Measurements from ENCODE around the gene SYN1.

The SYN1 gene

DNA sequence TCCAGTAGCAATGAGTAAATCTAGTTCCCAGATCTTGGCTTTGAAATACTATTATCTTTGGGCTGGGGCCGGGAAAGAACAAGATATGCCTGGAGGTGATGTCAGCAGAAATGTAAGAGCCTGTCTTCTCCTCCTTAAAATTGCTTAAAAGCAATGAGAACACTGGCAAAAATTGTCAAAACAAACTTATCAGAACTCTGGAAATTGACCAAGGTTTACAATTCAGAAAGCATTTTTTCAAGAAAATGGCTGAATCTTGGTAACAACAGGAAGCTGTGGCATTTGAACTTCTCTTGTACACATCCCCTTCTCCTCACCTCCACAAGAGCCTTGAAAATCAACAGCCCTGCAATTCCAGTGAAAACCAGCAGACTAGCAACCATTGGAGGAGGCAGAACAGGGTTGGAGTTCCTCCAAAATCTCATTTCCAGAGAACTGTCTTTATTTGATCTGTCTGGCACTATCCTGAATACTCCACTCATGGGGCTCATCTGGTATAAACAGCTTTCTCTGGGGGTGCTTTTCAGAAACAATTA is 23.9 kb downstream of the SYN1 start:
- DNase-seq (ENCODE audit: low spot score): no peak

- DNase-seq (ENCODE audit: low spot score): no peak
Measured at GRCh38 chrX:47593522-47593921, 26.1 kb downstream of the SYN1 start.

DNA sequence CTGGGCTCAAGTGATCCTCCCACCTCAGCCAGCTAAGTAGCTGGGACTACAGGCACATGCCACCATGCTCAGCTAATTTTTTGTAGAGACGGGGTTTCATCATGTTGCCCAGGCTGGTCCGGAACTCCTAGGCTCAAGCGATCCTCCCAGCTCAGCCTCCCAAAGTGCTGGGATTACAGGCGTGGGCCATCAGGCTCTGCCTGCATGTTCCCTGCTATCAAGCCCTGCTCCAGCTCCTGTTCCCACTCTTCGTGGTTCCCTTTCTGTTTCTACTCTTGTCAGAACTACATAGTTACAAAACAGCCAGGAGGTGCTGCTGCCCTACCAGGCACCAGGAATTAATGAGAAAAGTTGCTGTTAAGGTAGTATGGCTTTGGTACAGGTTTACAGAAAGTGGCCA is 28.7 kb downstream of the SYN1 start:
- DNase-seq (ENCODE audit: low spot score): no peak

GRCh38 chrX:47587906-47588735 is 31.5 kb downstream of the SYN1 start:
- DNase-seq (ENCODE audit: low spot score): no peak

DNA sequence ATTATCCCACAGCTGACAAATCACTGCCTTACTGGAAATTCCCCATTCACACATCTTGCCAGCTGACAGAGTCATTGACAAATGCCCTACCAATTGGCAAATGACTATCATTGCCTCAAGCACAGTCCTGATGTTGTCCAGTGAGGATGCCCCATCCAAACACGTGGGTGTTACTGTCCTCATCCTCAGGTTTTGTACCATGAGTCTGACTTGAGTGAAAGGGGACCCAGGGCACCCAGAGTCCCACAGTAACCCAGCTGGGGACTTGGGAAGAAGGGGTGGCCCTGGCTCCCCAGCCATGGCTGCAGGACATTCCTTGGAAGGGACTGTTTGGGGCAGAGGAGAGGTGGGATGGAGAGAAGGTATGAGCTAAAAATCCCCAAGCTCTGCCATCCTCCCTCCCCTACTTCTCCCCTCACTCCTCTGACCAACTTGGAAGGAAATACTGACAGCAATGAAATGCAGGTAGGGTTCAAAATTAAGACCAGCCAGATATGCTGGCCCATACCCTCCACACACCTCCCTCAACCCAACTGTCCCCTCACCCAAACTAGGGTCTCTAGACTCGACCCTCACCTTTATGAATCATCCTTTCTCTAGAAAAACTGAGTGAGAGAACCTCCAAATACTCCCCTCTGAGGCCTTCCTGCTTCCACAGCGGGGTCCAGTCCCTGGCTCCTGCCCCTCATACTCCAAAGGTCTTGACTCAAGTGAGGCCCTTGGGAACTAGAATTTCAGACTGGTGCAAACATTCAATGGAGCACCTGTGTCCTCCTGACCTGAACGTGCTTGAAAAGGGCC is 32.4 kb downstream of the SYN1 start:
- no peak for DNase-seq (ENCODE audit: low spot score)

- no peak for DNase-seq (ENCODE audit: low spot score)
Measured at GRCh38 chrX:47586043-47586787, 33.4 kb downstream of the SYN1 start.

GRCh38 chrX:47585273-47585672 is 34.4 kb downstream of the SYN1 start:
- DNase-seq (ENCODE audit: low spot score): no peak

DNA sequence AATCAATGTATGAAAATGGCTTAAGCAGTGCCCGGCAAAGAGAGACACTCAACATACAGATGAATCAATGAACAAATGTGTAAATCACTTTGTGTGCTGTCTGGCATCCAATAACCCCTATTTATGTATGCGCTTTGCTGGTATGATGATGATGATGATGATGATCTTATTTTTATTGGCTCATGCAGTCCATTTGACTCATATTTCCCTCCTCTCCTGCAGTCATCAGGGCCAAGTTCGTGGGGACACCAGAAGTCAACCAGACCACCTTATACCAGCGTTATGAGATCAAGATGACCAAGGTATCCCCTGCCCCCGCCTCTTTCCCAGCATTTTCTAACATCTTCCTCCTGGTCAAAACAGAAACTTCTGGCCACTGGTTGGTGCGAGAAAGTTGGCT is 34.9 kb downstream of the SYN1 start:
- DNase-seq (ENCODE audit: low spot score): no peak

DNA sequence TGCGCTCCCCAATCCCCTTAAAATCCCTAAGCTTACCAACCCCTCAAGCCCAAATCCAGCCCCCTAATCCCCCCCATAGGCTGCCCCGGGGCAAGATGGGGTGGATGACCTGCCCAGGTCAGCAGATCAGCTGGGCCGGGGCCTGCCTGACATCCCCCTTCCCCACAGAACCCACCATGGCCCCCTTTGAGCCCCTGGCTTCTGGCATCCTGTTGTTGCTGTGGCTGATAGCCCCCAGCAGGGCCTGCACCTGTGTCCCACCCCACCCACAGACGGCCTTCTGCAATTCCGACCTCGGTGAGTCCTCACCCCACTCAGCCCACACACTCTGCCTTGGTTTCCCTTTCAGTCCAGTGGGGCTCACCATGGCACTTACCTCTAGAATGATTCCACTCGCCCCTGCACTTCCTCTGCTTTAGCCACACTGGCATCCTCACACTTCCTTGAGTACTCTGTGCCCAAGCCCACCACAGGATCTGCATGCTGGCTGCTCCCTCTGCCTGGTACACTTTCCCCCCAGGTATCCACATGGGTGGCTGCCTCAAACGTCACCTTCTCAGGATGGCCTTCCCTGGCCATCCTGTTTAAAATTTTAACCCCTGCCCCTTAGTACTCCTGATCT is 36.3 kb downstream of the SYN1 start:
- no peak for DNase-seq (ENCODE audit: low spot score)

DNA sequence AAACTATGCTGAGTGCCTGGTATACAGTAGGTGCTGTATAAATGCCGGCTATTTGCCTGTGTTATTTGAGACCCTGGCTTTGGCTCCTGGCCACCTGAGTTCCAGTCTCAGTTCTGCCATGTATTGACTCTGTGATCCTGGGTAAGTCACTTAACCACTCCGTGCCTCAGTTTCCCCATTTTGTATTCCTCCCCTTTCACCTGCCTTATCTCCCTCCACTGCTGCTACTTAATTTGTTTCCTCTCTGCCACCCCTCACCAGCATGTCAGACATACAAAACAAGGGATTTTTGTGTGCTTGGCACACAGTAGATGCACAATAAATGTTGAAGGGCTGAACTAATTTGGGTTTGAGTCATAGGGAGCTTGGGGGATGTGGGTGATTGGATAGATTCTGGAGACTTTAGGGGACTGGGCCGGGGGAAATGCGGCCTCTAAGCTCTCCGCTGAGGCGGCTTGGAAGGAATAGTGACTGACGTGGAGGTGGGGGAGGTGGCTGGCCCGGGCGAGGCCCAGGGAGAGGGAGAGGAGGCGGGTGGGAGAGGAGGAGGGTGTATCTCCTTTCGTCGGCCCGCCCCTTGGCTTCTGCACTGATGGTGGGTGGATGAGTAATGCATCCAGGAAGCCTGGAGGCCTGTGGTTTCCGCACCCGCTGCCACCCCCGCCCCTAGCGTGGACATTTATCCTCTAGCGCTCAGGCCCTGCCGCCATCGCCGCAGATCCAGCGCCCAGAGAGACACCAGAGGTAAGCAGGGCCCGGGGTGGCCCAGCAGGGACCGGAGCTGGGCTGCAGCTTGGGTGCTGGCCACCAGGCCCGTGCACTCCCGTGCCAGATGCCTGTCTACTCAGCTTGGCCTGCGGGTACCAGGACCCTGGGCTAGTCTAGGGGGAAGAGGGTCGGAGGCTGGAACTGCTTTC is 37.7 kb downstream of the SYN1 start, which contains the start of gene TIMP1:
TIMP1 (plus strand) TSS at position 706 of the 917 bp plus-strand sequence. CDS start 980 bp downstream, outside the sequence.
- DNase-seq (ENCODE audit: low spot score): peak; percentile 78

DNA sequence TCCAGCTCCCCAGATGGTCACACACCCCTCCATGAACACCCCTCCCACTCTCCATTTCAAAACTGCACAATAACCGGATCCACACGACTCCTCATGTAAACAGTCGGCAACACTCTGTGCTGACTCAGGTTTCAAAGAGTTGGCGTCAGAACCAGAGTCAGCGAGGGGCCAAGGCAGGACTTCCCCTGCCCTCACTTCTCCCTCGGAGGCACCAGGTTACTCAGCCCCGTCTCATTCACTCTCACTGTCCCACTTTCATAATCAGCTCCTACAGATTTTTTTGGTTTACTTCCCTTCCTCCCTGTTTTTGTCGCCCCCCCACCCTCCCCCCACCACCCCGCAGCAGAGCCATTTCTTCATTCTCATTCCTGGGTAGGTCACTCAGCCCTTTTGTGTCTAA is 40.1 kb downstream of the SYN1 start:
- no peak for DNase-seq (ENCODE audit: low spot score)

DNA sequence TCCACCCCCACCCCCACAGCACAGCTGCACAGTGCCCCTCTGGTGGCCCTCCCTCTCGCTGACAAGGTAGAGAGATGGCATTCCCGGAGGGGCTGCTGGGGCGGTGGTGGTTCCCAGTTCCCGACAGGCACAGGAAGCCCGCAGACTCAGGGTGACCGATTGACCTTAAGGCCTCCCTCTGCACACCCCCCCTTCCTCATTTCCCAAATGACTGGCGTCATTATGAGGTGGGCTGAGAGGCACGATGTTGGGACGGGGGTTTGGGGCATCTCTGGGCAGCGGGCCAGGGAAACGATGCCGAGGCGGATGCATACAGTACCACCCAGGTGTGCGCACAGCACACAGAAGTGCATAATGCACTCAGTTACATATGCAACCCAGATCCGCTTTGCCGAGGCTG is 41.0 kb downstream of the SYN1 start:
- DNase-seq (ENCODE audit: low spot score): no peak

GRCh38 chrX:47577901-47578300 is 41.8 kb downstream of the SYN1 start:
- DNase-seq (ENCODE audit: low spot score): no peak

- no peak for DNase-seq (ENCODE audit: low spot score)
Measured at GRCh38 chrX:47577424-47577823, 42.2 kb downstream of the SYN1 start.

DNA sequence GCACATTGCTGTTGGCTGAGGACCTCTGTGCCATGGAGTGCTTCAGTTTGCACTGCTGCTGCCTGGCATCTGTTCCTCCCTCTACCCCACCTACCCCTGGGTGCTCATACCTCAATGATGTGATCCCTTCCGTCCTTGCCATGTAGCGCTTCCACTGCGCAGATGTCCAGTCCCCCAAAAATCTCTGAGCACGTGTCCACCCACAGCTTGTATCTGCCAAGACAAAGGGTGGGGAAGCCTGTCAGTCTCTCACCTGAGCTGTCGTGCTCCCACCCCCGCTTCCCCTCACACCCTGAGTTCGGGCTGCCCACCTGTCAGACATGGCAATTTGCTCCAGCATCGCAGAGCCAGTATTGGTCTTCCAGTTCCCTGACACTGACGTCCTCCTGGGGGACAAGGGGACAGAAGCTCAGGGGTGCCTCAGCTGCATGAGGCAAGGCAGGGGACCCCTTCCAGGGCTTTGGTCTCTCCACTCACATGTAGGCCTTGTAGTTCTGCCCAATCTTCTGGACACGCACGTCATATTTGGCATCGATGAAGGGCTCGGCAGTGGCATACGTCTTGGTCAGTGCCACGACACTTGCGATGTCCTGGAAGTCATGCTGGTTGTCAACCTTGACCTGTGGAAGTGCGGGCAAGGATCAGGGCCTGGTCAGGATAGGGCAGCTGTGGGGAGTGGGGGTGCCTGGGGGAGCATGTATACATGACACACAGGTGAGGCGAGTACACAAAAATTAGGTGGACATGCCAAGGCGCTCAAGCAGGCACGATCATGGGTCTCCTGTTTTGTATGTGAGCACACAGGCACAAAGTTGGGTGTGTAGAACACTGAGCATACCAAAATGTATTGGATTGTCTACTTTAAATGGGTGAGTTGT is 43.4 kb downstream of the SYN1 start:
- DNase-seq (ENCODE audit: low spot score): no peak

DNA sequence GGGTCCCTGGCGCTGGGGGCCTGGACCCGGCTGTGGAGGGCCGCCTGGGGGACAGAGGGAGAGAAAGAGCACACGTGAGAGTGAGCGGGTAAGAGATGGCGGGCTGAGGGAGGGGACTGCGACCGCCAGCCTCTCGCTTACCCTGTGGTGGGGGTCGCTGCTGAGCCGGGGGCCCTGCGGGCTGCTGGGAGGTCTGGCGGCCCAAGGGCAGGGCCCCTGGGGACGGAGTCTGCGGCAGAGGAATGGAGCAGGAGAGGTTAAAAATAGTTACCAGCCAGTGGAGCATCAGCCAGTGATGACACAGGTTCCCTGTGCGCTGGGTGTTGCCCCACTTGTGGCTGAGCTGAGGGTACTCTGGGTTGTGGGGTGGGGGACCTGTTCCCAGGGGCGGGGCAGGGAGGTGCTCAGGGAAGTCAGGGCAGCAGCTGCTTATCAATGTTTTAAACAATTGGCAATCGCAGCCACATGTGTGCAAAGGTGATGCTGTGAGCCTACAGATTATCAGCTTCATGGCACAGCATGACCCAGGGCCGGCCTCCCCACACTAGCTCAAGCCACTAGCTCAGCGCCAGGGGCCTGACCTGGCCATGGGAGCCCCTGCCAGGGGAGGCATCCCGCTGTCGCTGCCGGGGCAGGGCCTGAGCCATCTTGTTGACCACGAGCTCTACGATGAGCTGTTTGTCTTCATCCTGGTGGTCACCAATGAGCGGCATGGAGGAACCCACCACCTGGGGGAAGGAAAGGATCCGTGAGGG is 44.9 kb downstream of the SYN1 start:
- DNase-seq (ENCODE audit: low spot score): no peak

DNA sequence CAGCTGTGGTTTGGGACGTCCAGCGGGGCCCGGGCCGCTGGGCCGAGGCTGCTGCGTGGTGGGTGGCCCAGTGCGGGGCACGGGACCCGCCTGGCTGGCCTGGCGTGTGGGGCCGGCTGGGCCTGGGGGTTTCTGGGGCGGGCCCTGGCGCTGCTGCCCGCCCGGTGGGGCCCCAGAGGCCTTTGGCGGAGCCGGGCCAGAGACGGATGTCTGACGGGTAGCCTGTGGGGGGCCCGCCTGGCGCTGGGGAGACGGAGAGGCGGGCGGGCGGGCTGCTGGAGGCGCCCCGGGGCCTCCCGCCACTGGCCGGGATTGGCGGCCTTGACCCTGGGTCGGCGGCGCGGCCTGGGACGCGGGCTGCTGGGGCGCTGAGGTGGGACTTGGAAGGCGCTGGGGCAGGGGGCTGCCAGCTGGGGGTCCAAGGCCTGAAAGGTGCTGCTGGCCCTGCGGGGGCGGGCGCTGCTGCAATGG is 45.5 kb downstream of the SYN1 start:
- no peak for DNase-seq (ENCODE audit: low spot score)

DNA sequence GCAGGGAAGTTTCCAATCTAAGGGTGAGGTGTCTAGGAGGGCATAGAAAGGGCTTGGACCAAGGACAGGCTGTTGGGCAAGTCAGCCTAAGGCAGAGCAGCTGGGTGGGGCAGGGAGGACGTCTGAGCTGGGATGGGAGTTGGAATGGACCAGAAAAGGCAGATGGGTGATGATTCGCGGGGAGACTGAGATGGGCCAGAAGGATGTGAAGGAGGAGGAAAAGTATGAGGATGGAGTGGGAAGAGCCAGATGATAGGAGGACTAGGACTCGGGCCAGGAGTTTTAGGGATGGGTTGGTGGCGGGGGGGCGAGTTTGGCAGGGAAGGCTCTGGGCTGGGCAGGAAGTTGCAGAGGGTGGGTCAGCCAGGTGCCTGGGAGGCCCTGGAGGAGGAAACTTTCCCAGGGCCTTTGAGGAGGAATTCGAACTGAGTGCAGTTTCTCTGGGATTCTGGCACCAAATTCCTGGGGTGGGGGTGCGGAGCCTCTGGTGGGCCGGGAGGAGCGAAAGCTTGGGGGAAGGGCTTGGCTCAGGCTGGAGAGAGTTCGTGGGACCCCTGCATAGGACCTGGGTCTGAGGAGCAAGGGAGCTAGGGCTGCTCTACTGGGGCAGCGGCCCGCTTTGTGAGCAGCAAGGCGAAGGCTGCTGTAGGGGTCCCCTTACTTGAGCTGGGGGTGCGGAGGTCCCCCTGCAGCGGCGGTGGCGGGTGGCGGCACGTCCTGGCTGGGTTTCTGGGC is 46.1 kb downstream of the SYN1 start:
- DNase-seq (ENCODE audit: low spot score): peak; percentile 4
